Subcutaneous adipose tissue (tissue), 4 donors: ENCODE results near the gene CLASP1. TPM values are rescaled to one million over a fixed set of nuclear protein-coding genes. Genes with fewer than 3 reads are reported as not detected.

Source experiments
- CTCF ChIP-seq: fragments of 450-650 bp; IDR thresholded peaks from one replicate; pipeline ENCODE4 v1.5.1; 2016; ENCODE audit warnings: low read depth, mild to moderate bottlenecking, control low read depth, antibody characterized with exemption, moderate library complexity
- total RNA-seq, 4 donors: library from RNA; depleted of rRNA; stranded (reverse); fragments of >200 nt; gene quantifications; one replicate each; pipeline ENCODE4 v1.1.0, GENCODE V29; 2016

Gene CLASP1
- total RNA-seq, 4 donors from 2014 or later, result 94.0 to 166 (median 112) TPM

DNA sequence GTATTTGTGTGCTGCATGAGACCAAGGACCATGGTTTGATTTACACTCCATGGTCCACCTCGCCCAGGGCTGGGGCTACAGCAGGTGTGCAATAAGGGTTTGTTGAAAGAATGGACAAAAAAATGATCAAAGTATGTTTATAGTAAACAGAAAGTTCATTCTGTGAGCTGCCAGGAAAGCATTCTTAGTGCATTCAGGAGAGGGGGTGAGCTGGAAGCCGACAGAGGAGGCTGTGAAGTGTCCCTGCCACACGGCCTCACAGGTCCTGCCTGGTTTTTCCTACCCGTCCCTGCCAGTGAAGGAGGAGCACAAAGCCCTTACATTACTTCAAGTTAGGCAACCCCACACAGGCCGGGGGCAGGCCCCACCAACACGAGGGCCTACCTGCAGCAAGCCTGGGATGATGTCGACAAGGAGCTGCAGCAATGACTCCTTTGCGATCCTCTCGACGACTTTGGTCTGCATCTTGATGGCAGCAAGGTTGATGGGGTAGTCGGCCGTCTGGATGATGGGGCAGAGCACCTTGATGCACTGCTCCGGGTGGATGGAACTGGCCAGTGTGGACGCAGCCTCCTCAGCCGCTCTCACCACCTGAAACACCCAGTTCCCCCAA is 301.0 kb downstream of the CLASP1 start:
- no peak for TF ChIP-seq CTCF

- TF ChIP-seq CTCF, result no peak
Observed at GRCh38 chr2:121346859-121347258, 302.4 kb downstream of the CLASP1 start.

GRCh38 chr2:121346407-121346806 is 302.9 kb downstream of the CLASP1 start:
- no peak for TF ChIP-seq CTCF

GRCh38 chr2:121345887-121346286 is 303.4 kb downstream of the CLASP1 start:
- TF ChIP-seq CTCF, result no peak

DNA sequence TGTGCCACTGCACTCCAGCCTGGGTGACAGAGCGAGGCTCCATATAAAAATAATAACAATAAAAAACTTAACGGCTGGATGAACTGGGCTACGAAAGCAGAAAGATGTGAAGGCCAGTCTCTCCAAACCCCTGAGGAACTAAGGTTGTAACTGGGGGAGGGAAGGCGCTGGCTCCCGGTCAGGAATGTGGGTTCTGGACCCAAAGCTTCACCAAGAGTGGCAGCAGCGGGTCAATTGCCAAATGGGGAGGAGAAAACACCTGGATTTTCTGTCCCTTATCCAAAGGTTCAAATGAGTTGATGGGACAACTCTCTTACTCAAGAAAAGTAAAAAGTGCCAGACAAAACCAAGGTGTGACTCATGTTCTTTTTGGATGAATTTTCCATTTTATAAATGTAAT is 304.2 kb downstream of the CLASP1 start:
- TF ChIP-seq CTCF, result no peak

- TF ChIP-seq CTCF, result no peak
Observed at GRCh38 chr2:121343191-121343590, 306.1 kb downstream of the CLASP1 start.

- TF ChIP-seq CTCF, result no peak
Observed at GRCh38 chr2:121342751-121343150, 306.5 kb downstream of the CLASP1 start.
